ENCODE data around the gene PGK1. TPM values are rescaled to one million over a fixed set of nuclear protein-coding genes. Genes with fewer than 3 reads are reported as not detected.

The PGK1 gene
- total RNA-seq, 1 donor from 2014 or later = 606 TPM

DNA sequence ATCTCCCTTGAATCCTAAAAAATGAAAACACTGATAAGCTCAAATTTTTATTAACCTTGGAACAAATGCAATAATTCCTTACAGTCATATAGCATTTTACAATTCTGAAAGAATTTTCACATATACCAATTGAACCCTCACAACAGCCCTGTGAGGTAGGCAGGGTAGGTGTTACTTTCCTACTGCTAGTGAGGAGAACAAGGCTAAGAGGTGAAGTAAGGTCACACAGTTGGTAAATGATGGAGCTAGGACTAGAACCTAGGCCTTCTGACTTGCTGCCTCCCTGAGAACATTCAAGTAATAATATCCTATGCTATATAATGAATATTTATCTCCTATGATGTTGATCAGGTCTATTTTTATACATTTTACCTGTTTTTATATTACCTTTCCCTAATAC is 25.7 kb downstream of the PGK1 start:
- Histone ChIP-seq H3K27me3 (ENCODE audit: insufficient read depth, low read length) (no peaks in the 10 kb centered on the region), H3K4me1 (ENCODE audit: insufficient read depth, low read length) (no peaks in the 10 kb centered on the region), H3K79me2 (ENCODE audit: insufficient read depth, low read length) (peaks cover 2% of the 10 kb centered on the region), H3K4me2 (ENCODE audit: low read length) (no peak overlapping the region), H4K20me1 (ENCODE audit: insufficient read depth, low read length) (peaks cover 6% of the 10 kb centered on the region), H3K36me3 (ENCODE audit: insufficient read depth, low read length) (peaks cover 42% of the 10 kb centered on the region), H3K27ac (ENCODE audit: low read depth, low read length) (no peak overlapping the region), H2AFZ (ENCODE audit: low read depth, low read length) (no peak overlapping the region), H3K9ac (ENCODE audit: low read length) (no peak overlapping the region), H3K4me3 (ENCODE audit: insufficient read depth, low read depth, low read length) (no peak overlapping the region), H3K9me3 (ENCODE audit: insufficient read depth, low read depth, low read length) (no peaks in the 10 kb centered on the region)
- no peaks in the 10 kb centered on the region for H3K4me1 Mint-ChIP-seq (ENCODE audit: low read depth, unreplicated experiment)
- FAIRE-seq (no peak), DNase-seq (ENCODE audit: low read depth) (no peak)
- no peak overlapping the region for H3K4me3 Mint-ChIP-seq (ENCODE audit: unreplicated experiment)
- H3K36me3 Mint-ChIP-seq (ENCODE audit: low read depth, unreplicated experiment) = no peaks in the 10 kb centered on the region
- H3K27ac Mint-ChIP-seq (ENCODE audit: unreplicated experiment) = no peak overlapping the region
- H3K9me3 Mint-ChIP-seq (ENCODE audit: unreplicated experiment) = no peaks in the 10 kb centered on the region
- TF ChIP-seq CTCF (IDR thresholded peaks at IDR 0.05; ENCODE audit: insufficient read depth, low read depth, low read length) = no peak
- TF ChIP-seq EZH2 (IDR thresholded peaks at IDR 0.05; ENCODE audit: insufficient read depth, low read length) = no peak
- no peaks in the 10 kb centered on the region for H3K27me3 Mint-ChIP-seq (ENCODE audit: low read depth, unreplicated experiment)

DNA sequence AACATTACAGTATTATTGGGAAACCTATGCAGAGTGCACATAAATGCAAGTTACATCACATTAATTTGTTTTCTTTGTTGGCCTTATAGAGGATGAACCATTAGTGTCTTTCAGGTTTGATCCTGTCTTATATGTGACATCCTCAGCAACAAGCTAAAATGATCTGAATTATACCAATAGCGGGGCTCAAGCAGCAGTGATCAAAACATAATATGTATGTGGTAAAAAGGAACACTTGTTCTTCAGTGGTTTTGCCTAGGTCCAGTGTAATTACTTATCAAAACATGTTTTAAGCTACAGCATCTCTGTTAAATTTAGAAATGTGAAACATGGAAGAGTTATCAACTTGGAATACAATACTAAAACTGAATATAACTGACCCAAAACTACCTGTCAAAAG is 26.3 kb downstream of the PGK1 start:
- Histone ChIP-seq H3K9me3 (ENCODE audit: insufficient read depth, low read depth, low read length) (no peaks in the 10 kb centered on the region), H3K36me3 (ENCODE audit: insufficient read depth, low read length) (peaks cover 35% of the 10 kb centered on the region), H3K4me1 (ENCODE audit: insufficient read depth, low read length) (no peaks in the 10 kb centered on the region), H4K20me1 (ENCODE audit: insufficient read depth, low read length) (no peaks in the 10 kb centered on the region), H3K27ac (ENCODE audit: low read depth, low read length) (no peak overlapping the region), H3K4me3 (ENCODE audit: insufficient read depth, low read depth, low read length) (no peak overlapping the region), H3K79me2 (ENCODE audit: insufficient read depth, low read length) (no peaks in the 10 kb centered on the region), H2AFZ (ENCODE audit: low read depth, low read length) (no peak overlapping the region), H3K27me3 (ENCODE audit: insufficient read depth, low read length) (no peaks in the 10 kb centered on the region), H3K4me2 (ENCODE audit: low read length) (no peak overlapping the region), H3K9ac (ENCODE audit: low read length) (no peak overlapping the region)
- DNase-seq (ENCODE audit: low read depth) = no peak
- Mint-ChIP-seq H3K4me1 (ENCODE audit: low read depth, unreplicated experiment) (no peaks in the 10 kb centered on the region), H3K4me3 (ENCODE audit: unreplicated experiment) (no peak overlapping the region), H3K9me3 (ENCODE audit: unreplicated experiment) (no peaks in the 10 kb centered on the region), H3K36me3 (ENCODE audit: low read depth, unreplicated experiment) (no peaks in the 10 kb centered on the region), H3K27me3 (ENCODE audit: low read depth, unreplicated experiment) (no peaks in the 10 kb centered on the region), H3K27ac (ENCODE audit: unreplicated experiment) (no peak overlapping the region)
- no peak for TF ChIP-seq CTCF (IDR thresholded peaks at IDR 0.05; ENCODE audit: insufficient read depth, low read depth, low read length)
- TF ChIP-seq EZH2 (IDR thresholded peaks at IDR 0.05; ENCODE audit: insufficient read depth, low read length) = no peak
- peak; percentile 67 for FAIRE-seq

DNA sequence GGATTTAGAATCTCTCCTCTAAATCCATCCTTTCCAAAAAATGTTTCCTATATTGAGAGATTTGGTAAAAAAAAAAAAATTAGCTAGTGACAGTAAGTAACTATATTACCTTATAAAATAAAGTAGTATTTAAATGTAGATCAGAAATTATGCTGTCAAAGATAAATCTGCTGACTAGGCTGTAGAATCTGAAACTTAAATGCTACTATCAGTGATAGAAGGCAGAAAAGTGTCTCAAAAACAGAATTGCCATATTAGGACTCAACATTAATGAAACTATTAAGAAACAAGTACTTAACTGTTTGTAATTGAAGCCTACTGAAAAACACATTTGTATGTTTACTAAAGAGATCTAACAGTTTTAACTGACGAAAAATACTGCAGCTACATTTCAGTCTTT is 27.1 kb downstream of the PGK1 start:
- no peak overlapping the region for H3K9ac ChIP-seq (ENCODE audit: low read length)
- no peaks in the 10 kb centered on the region for H3K27me3 ChIP-seq (ENCODE audit: insufficient read depth, low read length)
- H3K79me2 ChIP-seq (ENCODE audit: insufficient read depth, low read length) = no peaks in the 10 kb centered on the region
- no peaks in the 10 kb centered on the region for H3K4me1 Mint-ChIP-seq (ENCODE audit: low read depth, unreplicated experiment)
- H2AFZ ChIP-seq (ENCODE audit: low read depth, low read length) = no peak overlapping the region
- no peaks in the 10 kb centered on the region for H3K9me3 Mint-ChIP-seq (ENCODE audit: unreplicated experiment)
- TF ChIP-seq EZH2 (IDR thresholded peaks at IDR 0.05; ENCODE audit: insufficient read depth, low read length) (no peak), CTCF (IDR thresholded peaks at IDR 0.05; ENCODE audit: insufficient read depth, low read depth, low read length) (no peak)
- H3K27ac ChIP-seq (ENCODE audit: low read depth, low read length) = no peak overlapping the region
- no peaks in the 10 kb centered on the region for H4K20me1 ChIP-seq (ENCODE audit: insufficient read depth, low read length)
- no peaks in the 10 kb centered on the region for H3K36me3 Mint-ChIP-seq (ENCODE audit: low read depth, unreplicated experiment)
- H3K27me3 Mint-ChIP-seq (ENCODE audit: low read depth, unreplicated experiment) = no peaks in the 10 kb centered on the region
- H3K4me3 ChIP-seq (ENCODE audit: insufficient read depth, low read depth, low read length) = no peak overlapping the region
- H3K4me1 ChIP-seq (ENCODE audit: insufficient read depth, low read length) = no peaks in the 10 kb centered on the region
- DNase-seq (ENCODE audit: low read depth) (no peak), FAIRE-seq (no peak)
- H3K4me2 ChIP-seq (ENCODE audit: low read length) = no peak overlapping the region
- H3K27ac Mint-ChIP-seq (ENCODE audit: unreplicated experiment) = no peak overlapping the region
- H3K9me3 ChIP-seq (ENCODE audit: insufficient read depth, low read depth, low read length) = no peaks in the 10 kb centered on the region
- no peak overlapping the region for H3K4me3 Mint-ChIP-seq (ENCODE audit: unreplicated experiment)
- peaks cover 31% of the 10 kb centered on the region for H3K36me3 ChIP-seq (ENCODE audit: insufficient read depth, low read length)
